Dedifferentiated amniotic fluid mesenchymal stem cell (primary cell): Measurements from ENCODE around the gene DENND4C.
"Not testable (repeated sequence)": the region's sequence is repeated elsewhere in the genome, so short reads cannot be mapped to it uniquely, and the experiment has no call there.

ENCODE experiments used
- DNase-seq: peaks from one replicate; pipeline ENCODE4 v3.0.0-alpha.2; 2016; ENCODE audit errors: extremely low spot score

Gene DENND4C

DNA sequence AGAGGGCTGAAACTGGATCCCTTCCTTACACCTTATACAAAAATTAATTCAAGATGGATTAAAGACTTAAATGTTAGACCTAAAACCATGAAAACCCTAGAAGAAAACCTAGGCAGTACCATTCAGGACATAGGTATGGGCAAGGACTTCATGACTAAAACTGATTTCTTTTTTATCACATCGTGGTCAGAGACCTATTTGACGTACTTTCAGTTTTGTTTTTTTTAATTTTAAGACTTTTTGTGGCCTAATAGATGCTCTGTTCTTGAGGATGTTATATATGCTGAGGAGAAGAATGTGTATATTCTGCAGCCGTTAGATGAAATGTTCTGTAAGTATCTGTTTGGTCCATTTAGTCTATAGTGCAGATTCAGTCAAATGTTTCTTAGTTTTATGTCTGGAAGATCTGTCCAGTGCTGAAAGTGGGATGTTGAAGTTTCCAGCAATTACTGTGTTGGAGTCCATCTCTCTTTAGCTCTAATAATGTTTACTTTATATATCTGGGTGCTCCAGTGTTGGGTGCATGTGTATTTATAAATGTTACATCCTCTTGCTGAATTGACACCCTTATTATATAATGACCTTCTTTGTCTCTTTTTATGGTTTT, 36.4 kb downstream of the DENND4C start:
- DNase-seq = not testable (repeated sequence)

DNA sequence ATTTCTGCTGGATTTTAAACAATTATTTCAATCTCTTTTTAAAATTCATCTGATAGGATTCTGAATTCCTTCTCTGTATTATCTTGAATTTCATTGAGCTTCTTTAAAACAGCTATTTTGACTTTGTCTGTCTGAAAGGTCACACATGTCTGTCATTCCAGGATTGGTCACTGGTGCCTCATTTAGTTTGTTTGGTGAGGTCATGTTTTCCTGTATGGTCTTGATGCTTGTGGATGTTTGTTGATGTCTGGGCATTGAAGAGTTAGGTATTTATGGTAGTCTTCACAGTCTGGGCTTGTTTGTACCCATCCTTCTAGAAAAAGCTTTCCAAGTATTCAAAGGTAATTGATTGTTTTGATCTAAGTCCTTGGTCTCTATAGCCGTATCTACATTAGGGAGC, 39.1 kb downstream of the DENND4C start:
- DNase-seq = no peak

- no peak for DNase-seq
Measured at GRCh38 chr9:19270421-19270949, 40.0 kb downstream of the DENND4C start.

GRCh38 chr9:19271081-19271480, 40.6 kb downstream of the DENND4C start:
- DNase-seq = no peak

DNA sequence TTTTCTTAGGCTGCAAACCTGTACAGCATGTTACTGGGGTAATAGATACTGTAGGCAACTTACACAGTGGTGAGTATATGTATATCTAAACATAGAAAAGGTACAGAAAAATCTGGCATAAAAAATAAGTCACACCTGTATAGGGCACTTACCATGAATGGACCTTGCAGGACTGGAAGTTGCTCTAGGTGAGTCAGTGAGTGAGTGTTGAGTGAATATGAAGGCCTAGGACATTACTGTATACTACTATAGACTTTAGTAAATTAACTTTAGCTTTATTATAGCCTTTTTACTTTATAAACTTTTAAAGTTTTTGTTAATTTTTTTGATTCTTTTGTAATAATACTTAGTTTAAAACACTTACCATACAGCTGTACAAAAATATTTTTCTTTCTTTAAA, 51.3 kb downstream of the DENND4C start:
- DNase-seq = no peak

GRCh38 chr9:19283072-19283710, 52.7 kb downstream of the DENND4C start:
- DNase-seq = no peak

- DNase-seq = no peak
Measured at GRCh38 chr9:19284729-19285128, 54.2 kb downstream of the DENND4C start.

DNA sequence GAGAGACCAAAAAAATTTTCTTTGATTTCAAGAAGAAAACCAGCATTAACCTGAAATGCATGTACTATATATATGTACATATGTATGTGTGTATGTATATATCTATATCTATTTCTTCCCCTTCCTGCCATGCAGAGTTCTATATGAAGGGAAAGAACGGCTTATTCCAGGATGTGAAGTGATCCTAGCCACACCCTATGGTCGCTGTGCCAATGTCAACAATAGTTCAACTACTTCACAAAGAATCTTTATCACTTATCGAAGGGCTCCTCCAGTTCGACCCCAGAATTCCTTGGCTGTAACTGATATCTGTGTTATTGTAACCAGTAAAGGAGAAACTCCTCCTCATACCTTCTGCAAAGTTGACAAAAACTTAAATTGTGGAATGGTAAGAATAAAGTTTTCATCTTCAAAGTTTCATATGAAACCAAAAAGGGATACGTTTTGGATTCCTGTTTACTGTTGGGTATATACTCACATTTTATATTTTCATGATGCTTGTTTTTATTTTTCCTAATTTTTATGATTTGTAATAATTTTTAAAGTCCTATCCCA, 56.2 kb downstream of the DENND4C start:
- no peak for DNase-seq

GRCh38 chr9:19288081-19288480, 57.6 kb downstream of the DENND4C start:
- no peak for DNase-seq

DNA sequence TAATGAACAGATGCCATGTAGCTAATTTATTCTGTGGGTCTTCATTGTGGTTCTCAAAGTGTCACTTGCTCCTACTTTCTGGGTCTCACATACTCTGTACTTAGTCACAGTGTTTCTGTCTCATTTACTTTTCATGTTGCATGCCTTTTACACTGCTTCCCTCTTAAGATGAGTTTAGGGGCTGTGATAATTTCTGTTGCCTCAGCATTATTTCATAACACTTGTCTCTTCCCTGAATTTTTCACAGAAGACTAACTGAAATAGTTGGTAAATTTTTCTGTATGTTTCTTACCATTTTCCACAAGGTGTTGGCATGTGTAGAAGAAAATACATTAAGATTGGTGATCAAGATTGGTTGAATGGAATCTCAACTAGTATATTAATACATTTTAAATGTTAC, 59.6 kb downstream of the DENND4C start:
- DNase-seq = no peak

DNA sequence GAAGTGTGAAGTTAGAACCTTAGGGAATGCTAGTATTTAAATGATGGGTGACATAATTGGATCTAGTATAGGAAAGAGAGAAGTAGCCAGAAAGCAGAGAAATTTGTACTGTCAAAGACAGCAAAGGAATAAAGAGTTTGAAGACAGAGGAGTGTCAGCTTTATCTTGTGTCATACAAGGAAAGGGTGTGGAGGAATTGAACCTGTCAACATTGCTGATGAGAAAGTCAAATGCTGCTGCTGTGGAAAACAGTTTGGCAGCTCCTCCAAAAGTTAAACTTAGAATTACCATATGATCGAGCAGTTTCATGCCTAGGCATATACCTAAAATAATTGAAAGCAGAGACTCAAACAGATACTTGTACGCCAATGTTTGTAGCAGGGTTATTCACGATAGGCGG, 63.7 kb downstream of the DENND4C start:
- no peak for DNase-seq

DNA sequence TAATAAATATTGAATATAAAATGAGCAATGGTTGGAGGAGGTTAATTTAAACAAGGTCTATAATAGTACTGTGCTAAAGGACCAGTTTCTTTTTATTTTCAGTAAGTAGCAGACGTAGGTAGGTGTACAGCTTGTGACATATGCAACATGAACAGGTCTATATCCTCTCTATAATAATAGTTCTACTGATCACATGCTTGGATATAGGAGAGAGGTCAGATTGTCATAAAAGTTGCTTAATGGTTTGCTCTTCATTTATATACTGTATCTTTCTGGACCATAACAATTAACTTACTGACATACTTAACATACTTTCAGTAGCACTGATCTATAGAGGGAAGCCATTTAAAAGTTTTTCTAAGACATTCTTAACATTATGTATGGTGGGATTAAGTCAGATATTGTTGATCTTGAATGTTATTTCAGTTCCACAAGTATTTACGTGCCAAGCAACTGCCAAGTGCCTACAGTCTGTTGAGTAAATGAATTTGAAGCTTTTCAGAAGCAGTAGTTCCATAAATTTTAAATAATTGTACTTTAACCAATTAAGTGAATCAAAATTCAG, 68.0 kb downstream of the DENND4C start:
- DNase-seq = no peak

GRCh38 chr9:19303216-19303615, 72.7 kb downstream of the DENND4C start:
- no peak for DNase-seq

- no peak for DNase-seq
Measured at GRCh38 chr9:19306568-19306967, 76.1 kb downstream of the DENND4C start.

DNA sequence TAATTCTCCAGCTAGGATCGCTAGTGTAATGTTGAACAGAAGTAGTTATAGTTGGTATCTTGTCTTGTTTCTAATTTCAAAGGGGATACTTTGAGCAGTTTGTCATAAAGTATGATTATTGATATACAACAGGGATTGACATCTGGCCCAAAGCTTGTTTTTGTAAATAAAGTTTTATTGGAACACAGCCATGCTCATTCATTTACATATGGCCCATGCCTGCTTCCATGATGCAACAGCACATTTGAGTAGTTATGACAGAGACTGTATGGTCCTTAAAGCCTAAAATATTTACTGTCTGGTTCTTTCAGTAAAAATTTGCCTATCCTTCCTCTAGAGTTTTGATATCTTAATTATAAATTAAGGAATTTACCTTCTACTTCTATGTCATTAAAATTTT, 79.8 kb downstream of the DENND4C start:
- no peak for DNase-seq

DNA sequence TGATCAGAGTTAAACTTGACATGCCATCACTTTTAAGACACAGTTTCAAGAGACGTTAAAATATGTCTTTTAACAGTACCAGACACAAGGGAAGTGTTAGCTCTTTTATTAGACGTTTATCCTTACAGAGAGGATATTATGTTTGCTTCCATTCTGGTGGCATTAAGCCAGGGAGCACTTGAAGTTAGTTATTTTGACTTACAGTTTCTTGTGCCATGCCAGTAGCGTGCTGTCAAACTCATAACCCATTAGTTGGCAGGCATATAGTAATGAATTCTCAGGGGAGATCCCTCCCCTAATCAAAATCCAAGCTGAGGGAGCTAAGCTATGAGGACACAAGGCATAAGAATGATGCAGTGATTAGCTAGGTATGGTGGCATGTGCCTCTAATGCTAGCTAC, 83.1 kb downstream of the DENND4C start:
- DNase-seq = no peak

- no peak for DNase-seq
Measured at GRCh38 chr9:19320495-19320894, 90.0 kb downstream of the DENND4C start.

DNA sequence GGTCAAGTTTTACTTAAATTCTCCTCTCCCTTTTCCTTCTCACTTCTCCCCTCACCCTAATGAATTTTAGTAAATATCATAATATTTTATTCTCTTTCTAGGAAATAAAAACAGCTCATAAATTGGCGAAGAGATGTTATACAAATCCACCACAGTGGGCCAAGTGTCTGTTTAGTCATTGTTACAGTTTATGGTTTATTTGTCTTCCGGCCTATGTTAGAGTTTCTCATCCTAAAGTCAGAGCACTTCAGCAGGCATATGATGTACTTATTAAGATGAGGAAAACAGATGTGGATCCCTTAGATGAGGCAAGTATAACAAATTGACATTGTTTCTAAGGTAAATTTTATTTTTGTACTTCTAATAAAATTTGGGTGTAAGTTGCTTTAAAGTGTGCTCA, 101.4 kb downstream of the DENND4C start:
- DNase-seq = no peak

DNA sequence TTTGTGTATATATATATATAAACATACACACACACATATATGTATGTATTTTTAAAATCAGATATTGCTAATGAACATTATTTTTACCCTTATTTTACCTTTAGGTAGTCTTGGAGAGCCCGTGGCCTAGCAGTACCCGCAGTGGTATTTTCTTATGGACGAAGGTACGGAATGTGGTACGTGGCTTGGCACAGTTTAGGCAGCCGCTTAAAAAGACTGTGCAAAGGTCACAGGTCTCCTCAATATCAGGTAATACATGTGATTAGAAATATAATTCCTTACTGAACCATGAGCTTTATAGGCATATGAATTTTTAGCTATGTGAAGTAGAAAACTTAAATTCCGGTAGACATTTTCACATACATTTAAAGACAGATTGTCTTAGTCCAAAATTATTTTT, 105.7 kb downstream of the DENND4C start:
- DNase-seq = no peak

GRCh38 chr9:19342947-19343346, 112.5 kb downstream of the DENND4C start:
- DNase-seq = no peak

DNA sequence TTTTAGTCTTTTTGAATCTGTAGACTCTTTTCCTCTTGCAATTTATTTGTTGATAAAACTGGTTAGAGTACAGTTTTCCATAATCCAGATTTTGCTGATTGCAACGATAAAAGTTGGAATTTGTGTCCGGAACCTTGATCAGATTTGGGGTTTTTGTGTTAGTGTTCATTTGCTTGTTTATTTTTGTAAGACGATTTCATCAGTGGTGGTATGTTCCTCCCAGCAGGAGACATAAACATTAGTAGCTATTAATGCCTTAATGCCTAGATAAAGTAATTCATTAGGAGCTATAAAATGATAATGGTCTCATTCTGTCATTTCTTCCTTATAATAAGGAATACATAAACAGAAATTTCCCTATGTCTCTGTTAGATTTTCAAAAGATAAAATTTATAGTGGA, 128.2 kb downstream of the DENND4C start:
- DNase-seq = no peak

DNA sequence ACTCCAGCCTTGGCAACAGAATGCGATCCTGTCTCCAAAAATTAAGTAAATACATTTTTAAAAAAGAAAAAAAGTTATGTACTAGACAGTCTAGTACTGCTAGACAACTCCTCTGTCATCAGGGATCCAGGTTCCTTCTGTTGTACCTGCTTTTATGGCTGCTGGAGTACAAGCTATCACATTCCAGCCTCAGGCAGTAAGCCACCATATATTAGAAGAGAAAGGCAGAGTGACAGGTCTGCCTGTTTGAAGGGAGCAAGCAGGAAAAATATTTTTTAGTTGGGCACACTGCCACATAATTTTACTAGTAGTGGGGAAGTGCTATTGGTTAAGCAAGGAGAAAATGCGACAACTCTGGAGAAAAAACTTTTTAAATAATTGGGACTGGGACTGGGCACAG, 138.6 kb downstream of the DENND4C start:
- DNase-seq = no peak

DNA sequence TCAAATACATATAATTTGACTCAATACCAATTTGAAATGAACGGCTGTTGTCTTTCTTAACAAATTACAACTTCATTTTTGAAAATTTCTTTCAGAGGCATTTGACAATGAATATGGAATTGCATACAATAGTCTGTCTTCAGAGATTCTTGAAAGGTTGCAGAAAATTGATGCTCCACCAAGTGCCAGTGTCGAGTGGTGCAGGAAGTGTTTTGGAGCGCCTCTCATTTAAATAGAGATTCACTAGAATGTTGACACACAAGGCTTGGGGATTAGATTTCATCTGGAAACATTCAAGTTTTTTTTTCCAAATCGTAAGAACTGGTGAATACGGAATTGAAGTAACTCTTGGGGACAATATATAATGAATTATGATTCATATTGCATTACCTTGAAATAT, 141.4 kb downstream of the DENND4C start:
- no peak for DNase-seq
